HepG2 (cell line): Measurements from ENCODE around the gene SPATA13. TPM values are rescaled to one million over a fixed set of nuclear protein-coding genes. Genes with fewer than 3 reads are reported as not detected.

Experiments
- ATAC-seq: fragments of 200-7000 bp; cut with Tn5 transposase; 3 replicates; pipeline ENCODE4 v1.9.1; 2020; ENCODE audit warnings: mild to moderate bottlenecking, moderate library complexity
- BruUV-seq: library from RNA; stranded (reverse); fragments of 400-500 nt; replicated peaks from 2 replicates; lab custom pipeline; 2021; lab: Mats Ljungman, UMichigan
- CTCF ChIA-PET: fragments of 300-600 bp; formaldehyde crosslinking; extraction: SDS; loops from one replicate; lab custom pipeline; 2021; ENCODE audit warnings: low total read pairs, inconsistent platforms, low intra/inter-chr PET ratio; lab: Yijun Ruan, JAX
- POLR2A ChIA-PET: fragments of 350-600 bp; sonication (Branson Sonifier 250); formaldehyde crosslinking; loops from one replicate; lab custom pipeline; 2020; ENCODE audit warnings: antibody characterized with exemption, inconsistent platforms; lab: Yijun Ruan, JAX
- DNase-seq: peaks from one replicate; pipeline ENCODE4 v3.0.0-alpha.2; 2015; ENCODE audit warnings: low spot score
- FAIRE-seq: peaks from 3 replicates; lab custom pipeline; 2011; peaks lifted over from hg19 to GRCh38; lab: Jason Lieb, UNC
- H2AFZ ChIP-seq: one replicate; pipeline ENCODE4 v1.6.1; 2011; ENCODE audit warnings: low read length, inconsistent platforms
- H3K27ac ChIP-seq: fragments of 300-600 bp; 3 replicates; pipeline ENCODE4 v1.8.0; 2011; ENCODE audit warnings: mixed run types, mild to moderate bottlenecking, mixed read lengths, low read length, inconsistent platforms; ENCODE audit not compliant: insufficient read depth; ENCODE audit errors: extremely low read length
- H3K27me3 ChIP-seq, 2 experiments: fragments of 200-600 bp in 1 of 2; 2 replicates in 1 of 2; 3 replicates in 1 of 2; pipeline versions ENCODE4 v1.6.0 to v1.8.0; 2011; ENCODE audit warnings: low read length in 2 of 2, mild to moderate bottlenecking in 2 of 2, moderate library complexity in 2 of 2, inconsistent platforms in 1 of 2; ENCODE audit not compliant: insufficient read depth in 2 of 2, control insufficient read depth in 1 of 2
- H3K36me3 ChIP-seq, 2 experiments: fragments of 200-600 bp in 1 of 2; replicated peaks in 1 of 2; 2 replicates in 1 of 2; 3 replicates in 1 of 2; pipeline versions ENCODE4 v1.5.1 to v1.8.0; 2011; ENCODE audit warnings: low read length in 2 of 2, inconsistent platforms in 1 of 2; ENCODE audit not compliant: insufficient read depth in 2 of 2, control insufficient read depth in 1 of 2
- H3K4me1 ChIP-seq: 2 replicates; pipeline ENCODE4 v1.5.1; 2012; ENCODE audit warnings: low read length, inconsistent platforms; ENCODE audit not compliant: insufficient read depth
- H3K4me2 ChIP-seq: 2 replicates; pipeline ENCODE4 v1.6.0; 2011; ENCODE audit warnings: low read depth, low read length, inconsistent platforms
- H3K4me3 ChIP-seq, 3 experiments: fragments of 200-600 bp in 1 of 3; sonication (generic), shearing (Covaris generic) in 1 of 3; replicated peaks in 1 of 3; 2 replicates each; pipeline ENCODE4 v1.5.1; 2011 to 2016; ENCODE audit warnings: low read length in 3 of 3, inconsistent platforms in 2 of 3, low read depth in 2 of 3, mild to moderate bottlenecking in 2 of 3, control low read depth in 1 of 3, mixed read lengths in 1 of 3; ENCODE audit not compliant: insufficient read depth in 1 of 3
- H3K79me2 ChIP-seq: one replicate; pipeline ENCODE4 v1.6.1; 2011; ENCODE audit warnings: low read length, inconsistent platforms; ENCODE audit not compliant: insufficient read depth
- H3K9ac ChIP-seq: 2 replicates; pipeline ENCODE4 v1.6.0; 2011; ENCODE audit warnings: mild to moderate bottlenecking, low read depth, low read length, inconsistent platforms; ENCODE audit not compliant: insufficient read depth
- H3K9me3 ChIP-seq: 2 replicates; pipeline ENCODE4 v1.5.1; 2012; ENCODE audit warnings: mild to moderate bottlenecking, low read length
- H4K20me1 ChIP-seq: 2 replicates; pipeline ENCODE4 v1.6.0; 2011; ENCODE audit warnings: inconsistent platforms, mild to moderate bottlenecking, low read length, moderate library complexity; ENCODE audit not compliant: insufficient read depth
- ARID3A ChIP-seq: IDR thresholded peaks from 2 replicates; pipeline ENCODE4 v1.6.1; 2012; ENCODE audit warnings: low read depth, low read length, improper control_type of control experiment
- NCOA2 ChIP-seq: sonication (generic); formaldehyde crosslinking; IDR thresholded peaks from 2 replicates; pipeline ENCODE4 v1.8.0; 2022; ENCODE audit warnings: inconsistent platforms
- RORA ChIP-seq: sonication (generic); formaldehyde crosslinking; IDR thresholded peaks from 2 replicates; pipeline ENCODE4 v1.5.0; 2020; ENCODE audit warnings: mild to moderate bottlenecking, missing genetic modification reagents, moderate library complexity
- SAP130 ChIP-seq: IDR thresholded peaks from 2 replicates; pipeline ENCODE4 v1.6.1; 2016; ENCODE audit warnings: low read depth
- STAT6 ChIP-seq: sonication (generic); formaldehyde crosslinking; IDR thresholded peaks from 2 replicates; pipeline ENCODE4 v1.4.0; 2020; ENCODE audit warnings: missing genetic modification reagents, mild to moderate bottlenecking, borderline replicate concordance
- TCF7 ChIP-seq: sonication (generic); IDR thresholded peaks from 2 replicates; pipeline ENCODE4 v1.6.1; 2016; ENCODE audit warnings: antibody characterized with exemption, low read depth
- ZBTB40 ChIP-seq, 2 experiments: fragments of 450-650 bp in 1 of 2; sonication (generic) in 1 of 2; formaldehyde crosslinking in 1 of 2; IDR thresholded peaks; 2 replicates each; pipeline versions ENCODE4 v1.6.1 to v1.8.0; 2016 to 2022; ENCODE audit warnings: antibody characterized with exemption in 1 of 2, mild to moderate bottlenecking in 1 of 2, missing genetic modification reagents in 1 of 2
- ZC3H4 ChIP-seq: sonication (generic); formaldehyde crosslinking; IDR thresholded peaks from 2 replicates; pipeline ENCODE4 v1.4.0; 2020; ENCODE audit warnings: missing genetic modification reagents, borderline replicate concordance
- WGBS: methylation state at CpG from one replicate; pipeline ENCODE4 v1.1.6; 2017; ENCODE audit warnings: low lambda C conversion rate; 5-methylcytosine and 5-hydroxymethylcytosine counted together
- in situ Hi-C: cut with HindIII; loops from 2 replicates; pipeline ENCODE4 v1.10.0; 2017; ENCODE audit warnings: low pct_unique_long_range_greater_than_20kb; ENCODE audit not compliant: extremely low pct_ligation_motif_present
- intact Hi-C: fragments of 100-400 bp; cut with micrococcal nuclease; formaldehyde crosslinking; loops from one replicate; pipeline ENCODE4 v1.10.0; 2022; ENCODE audit not compliant: unreplicated experiment
- polyA plus RNA-seq, 8 experiments: library from polyadenylated mRNA; depleted of rRNA in 3 of 8; stranded (reverse) in 7 of 8; unstranded in 1 of 8; fragments of >200 nt; fragmentation: Illumina TruSeq in 4 of 8; extraction: Trizol in 4 of 8; gene quantifications; 2 replicates each; pipeline versions ENCODE4 v1.2.1 to v1.2.3, GENCODE V29; 2011 to 2016; ENCODE audit warnings: low read depth in 4 of 8, missing spikeins in 1 of 8, mixed read lengths in 1 of 8; ENCODE audit not compliant: insufficient read depth in 1 of 8
- total RNA-seq, 5 experiments: library from RNA; depleted of rRNA; stranded (reverse); fragments of >200 nt; fragmentation: Illumina TruSeq; extraction: Trizol; gene quantifications; 2 replicates each; pipeline ENCODE4 v1.2.3, GENCODE V29; 2016; ENCODE audit warnings: low read depth in 1 of 5

The SPATA13 gene
- total and polyA plus RNA-seq, 2 of the 13 experiments (the other 11 are each of a cell fraction or from before 2014, with no cell fraction given) = 11.3 to 14.2 TPM

GRCh38 chr13:24176351-24177101 lies 16.0 kb downstream of the SPATA13 start:
- peaks cover 0 to 1% of the 10 kb centered on the region in 2 experiments; a peak in 1 of 5 replicates for H3K36me3 ChIP-seq
- ATAC-seq = peak; percentile 72
- H3K79me2 ChIP-seq = peaks cover 83% of the 10 kb centered on the region
- 49% methylated on average over 8 of the region's 8 CpGs for WGBS
- H2AFZ ChIP-seq = no peak overlapping the region
- in situ Hi-C loops = no loop called here
- intact Hi-C loops = no loop called here
- ChIA-PET POLR2A (interaction anchor here (1.6 kb wide), 1 partner anchor 7 kb away, joined by 4 read pairs; no protein-coding TSS in a partner anchor), CTCF (no interaction called here)
- H3K4me3 ChIP-seq = no peak overlapping the region
- FAIRE-seq = no peak
- H3K27ac ChIP-seq = peak overlapping the region; percentile 62
- H3K9me3 ChIP-seq = no peaks in the 10 kb centered on the region
- 0 out of 2 replicates have a peak overlapping the region, but pooled peaks have one; percentile 16 for H3K9ac ChIP-seq
- peak overlapping the region; percentile 38 for H3K4me2 ChIP-seq
- BruUV-seq = no TSS peak
- H3K4me1 ChIP-seq = peaks cover 61% of the 10 kb centered on the region
- H4K20me1 ChIP-seq = 0 out of 2 replicates have a peak, but pooled peaks cover 1% of the 10 kb centered on the region
- peak; percentile 72 for DNase-seq
- no peaks in the 10 kb centered on the region for H3K27me3 ChIP-seq
- no peak for TF ChIP-seq ZBTB40 (IDR thresholded peaks at IDR 0.05)
- no peak for TF ChIP-seq ZBTB40 (CRISPR knock-in tag; IDR thresholded peaks at IDR 0.05)
- TF ChIP-seq ARID3A = peak; percentile 60; the same call in 1 of the 2 replicates
- TF ChIP-seq TCF7 = peak; percentile 17; the same call in 1 of the 2 replicates
- TF ChIP-seq STAT6 (CRISPR knock-in tag) = 0 out of 2 replicates have a peak, but pooled peaks have one; percentile 52
- peak; percentile 51; the same call in 1 of the 2 replicates for TF ChIP-seq SAP130 (CRISPR knock-in tag)
- no peak for TF ChIP-seq RORA (CRISPR knock-in tag)
- no peak for TF ChIP-seq ZC3H4 (CRISPR knock-in tag)
- 0 out of 2 replicates have a peak, but pooled peaks have one; percentile 26 for TF ChIP-seq NCOA2
